ENCODE results near the gene SFT2D1.

SFT2D1 gene

DNA sequence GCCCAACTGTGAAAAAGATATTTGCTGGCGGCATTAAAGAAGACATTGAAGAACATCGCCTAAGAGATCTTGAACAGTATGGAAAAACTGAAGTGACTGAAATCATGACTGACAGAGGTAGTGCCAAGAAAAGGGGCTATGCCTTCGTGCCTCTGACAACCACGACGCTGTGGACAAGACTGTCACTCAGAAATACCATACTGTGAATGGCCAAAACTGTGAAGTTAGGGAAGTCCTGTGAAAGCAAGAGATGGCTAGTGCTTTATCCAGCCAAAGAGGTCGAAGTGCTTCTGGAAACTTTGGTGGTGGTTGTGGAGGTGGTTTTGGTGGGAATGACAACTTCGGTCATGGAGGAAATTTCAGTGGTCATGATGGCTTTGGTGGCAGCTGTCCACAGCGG is 7.5 kb downstream of the SFT2D1 start:
- no peak for DNase-seq (ENCODE audit: low read depth in 2 of 2)

GRCh38 chr6:166333172-166333995 is 9.0 kb downstream of the SFT2D1 start:
- no peak for DNase-seq (ENCODE audit: low read depth in 2 of 2)

- DNase-seq (ENCODE audit: low read depth in 2 of 2), result no peak
These were observed 10.6 kb downstream of the SFT2D1 start for GRCh38 chr6:166331503-166332415.

DNA sequence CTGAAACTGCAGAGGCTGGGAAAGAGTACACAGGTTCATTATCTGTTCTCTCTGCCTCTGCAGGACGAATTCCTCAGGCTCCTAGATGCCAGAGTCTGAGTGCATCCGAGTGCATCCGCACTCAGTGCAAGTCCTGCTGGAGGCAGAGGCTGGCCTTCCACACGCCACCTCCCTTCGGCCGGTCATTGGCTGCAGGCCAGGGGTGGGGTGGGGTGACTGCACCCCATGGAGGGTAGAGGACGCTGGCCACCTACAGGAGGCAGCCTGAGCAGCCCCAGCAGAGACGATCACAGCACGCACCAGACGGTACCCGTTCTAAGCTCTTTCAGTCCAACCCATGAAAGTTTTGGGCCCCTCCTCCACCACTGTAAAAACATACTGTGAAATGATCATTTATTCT is 11.7 kb downstream of the SFT2D1 start:
- DNase-seq (ENCODE audit: low read depth in 2 of 2), result no peak

GRCh38 chr6:166325383-166326042 is 16.8 kb downstream of the SFT2D1 start:
- no peak for DNase-seq (ENCODE audit: low read depth in 2 of 2)

DNA sequence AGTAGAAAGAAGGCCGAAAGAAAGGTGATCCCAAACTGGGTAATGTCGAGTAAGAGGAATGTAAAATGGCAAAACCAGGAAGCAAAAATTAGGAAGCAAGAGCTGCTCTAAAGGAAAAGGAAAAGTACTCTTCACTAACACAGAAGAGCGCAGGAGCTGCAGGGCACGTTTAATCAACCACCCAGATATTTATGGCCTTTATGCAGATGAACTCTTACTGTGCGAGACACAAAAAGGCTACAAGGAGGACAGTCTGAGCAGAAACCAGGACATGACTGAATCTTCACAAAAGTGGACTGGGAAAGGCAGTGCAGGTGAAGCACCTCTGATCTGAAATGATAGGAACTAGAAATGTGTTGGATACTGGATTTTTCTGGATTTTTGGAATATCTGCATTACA is 18.9 kb downstream of the SFT2D1 start:
- DNase-seq (ENCODE audit: low read depth in 2 of 2), result no peak

DNA sequence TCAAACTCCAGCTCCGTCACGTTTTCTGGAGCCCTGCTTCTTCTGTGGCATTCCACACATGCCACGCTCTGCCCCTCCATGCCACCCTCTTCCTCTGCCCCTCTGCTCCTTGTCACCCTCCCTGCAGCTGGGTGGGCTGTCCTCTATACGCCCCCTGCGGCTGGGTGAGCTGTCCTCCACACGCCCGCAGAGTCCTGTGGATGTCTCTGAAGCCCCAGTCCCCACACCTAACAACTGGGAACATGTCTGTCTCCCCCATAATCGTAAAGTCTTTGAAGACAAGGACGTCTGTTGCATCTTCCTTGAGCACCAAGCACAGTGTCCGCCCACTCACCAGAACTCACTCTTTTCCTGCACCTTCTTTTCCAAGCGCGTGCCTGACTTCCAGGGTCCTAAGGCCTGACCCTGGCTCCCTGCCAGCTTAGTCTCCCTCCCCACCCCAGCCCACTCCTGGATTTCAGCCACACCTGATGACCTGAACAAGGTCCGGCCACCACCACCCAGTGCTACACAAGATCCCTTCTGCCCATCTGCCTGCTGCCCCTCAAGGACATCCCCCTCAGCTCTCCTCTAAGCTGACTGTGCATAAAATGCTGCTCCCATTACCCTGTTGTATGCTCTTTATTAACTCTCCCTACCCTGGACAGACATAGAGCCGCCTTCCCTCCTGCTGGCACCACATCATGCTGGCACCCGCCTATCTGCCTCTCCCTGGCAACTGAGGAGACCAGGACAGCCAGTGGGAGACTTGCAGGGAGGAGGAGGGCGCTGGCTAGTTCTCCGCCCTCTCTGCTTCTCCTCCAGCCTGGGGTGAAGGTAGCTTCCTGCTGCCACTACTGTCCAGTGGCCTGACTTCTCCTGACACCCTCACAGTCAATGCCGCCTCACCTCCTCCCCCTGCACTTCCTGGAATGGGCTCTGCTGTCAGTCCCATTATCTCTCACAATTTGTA is 23.4 kb downstream of the SFT2D1 start:
- DNase-seq (ENCODE audit: low read depth in 2 of 2), result no peak

GRCh38 chr6:166318227-166318626 is 24.1 kb downstream of the SFT2D1 start:
- no peak for DNase-seq (ENCODE audit: low read depth in 2 of 2)

DNA sequence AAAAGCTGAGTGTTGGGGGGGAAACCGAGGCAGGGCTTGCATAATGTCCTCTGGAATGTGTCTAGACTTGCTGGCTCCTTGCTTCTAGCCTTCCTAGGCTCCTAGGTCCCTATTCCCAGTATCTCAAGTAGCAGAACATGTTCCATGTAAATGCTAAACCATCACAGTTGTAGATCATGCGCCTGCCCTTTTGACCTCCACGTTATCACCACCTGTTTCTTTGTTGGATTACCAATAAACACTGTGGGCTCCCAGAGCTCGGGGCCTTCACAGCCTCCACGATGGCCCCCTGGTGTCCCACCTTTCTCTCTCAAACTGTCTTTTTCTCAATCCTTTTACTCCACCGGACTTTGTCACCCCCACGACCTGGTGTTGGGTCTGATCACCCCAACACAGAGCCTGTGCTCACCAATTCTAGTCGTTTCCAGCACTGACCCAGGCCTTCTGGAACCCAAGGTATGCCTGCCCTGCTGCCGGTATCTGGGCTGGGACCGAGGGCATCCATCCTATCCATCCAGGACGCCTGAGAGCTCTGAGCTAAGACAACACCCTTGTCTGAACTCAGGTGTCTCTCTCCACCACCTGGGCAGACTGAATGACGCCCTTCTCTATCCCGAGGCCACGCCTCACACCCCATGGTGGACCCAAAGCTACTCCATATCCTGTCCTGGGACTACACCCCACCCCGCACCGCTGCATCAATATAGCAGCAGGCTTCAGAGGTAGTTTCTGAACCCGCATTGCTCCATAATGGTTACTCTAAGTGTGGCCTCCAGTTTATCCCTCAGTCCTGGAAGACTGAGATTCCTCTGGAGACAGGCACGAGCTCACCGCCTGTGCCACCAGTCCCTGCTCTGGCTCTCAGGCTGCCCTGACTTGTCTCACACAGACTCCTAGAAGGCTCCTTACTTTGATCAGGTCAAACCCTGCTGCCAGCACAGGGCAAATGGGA is 24.8 kb downstream of the SFT2D1 start:
- DNase-seq (ENCODE audit: low read depth in 2 of 2), result no peak

DNA sequence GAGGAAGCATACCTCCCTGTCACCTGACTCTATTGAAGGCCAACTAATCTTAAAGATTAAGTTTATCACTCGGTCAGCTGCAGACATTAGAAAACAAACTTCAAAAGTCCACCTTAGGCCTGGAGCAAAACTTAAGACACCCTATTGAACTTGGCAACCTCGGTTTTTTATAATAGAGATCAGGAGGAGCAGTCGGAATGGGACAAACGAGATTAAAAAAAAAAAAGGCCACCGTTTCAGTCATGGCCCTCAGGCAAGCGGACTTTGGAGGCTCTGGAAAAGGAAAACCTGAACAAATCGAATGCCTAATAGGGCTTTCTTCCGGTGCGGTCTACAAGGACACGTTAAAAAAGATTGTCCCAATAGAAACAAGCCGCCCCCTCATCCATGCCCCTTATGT is 26.9 kb downstream of the SFT2D1 start:
- DNase-seq (ENCODE audit: low read depth in 2 of 2), result no peak

- DNase-seq (ENCODE audit: low read depth in 2 of 2), result no peak
These were observed 27.9 kb downstream of the SFT2D1 start for GRCh38 chr6:166314454-166314853.

- peak in 1 of 2 donors; percentile 43 for DNase-seq (ENCODE audit: low read depth in 2 of 2)
These were observed 28.9 kb downstream of the SFT2D1 start for GRCh38 chr6:166313255-166314070.

DNA sequence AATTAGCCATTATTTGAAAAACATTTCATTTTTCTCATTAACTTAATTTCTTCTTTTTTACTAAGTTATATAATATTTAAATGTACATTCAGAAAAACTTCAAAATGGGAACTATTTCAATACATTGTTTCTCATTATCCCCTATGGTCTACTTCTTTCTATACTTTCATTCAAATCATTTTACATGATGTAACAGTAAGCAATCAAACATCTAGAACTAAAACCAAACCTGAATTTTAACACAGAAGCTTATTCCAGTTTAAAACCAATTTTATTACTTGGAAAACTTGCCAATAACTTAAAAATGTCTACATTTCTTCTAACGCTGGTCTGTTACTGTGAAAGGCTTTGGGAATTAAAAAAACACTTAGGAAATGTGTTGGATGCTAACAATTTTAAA is 29.5 kb downstream of the SFT2D1 start:
- no peak for DNase-seq (ENCODE audit: low read depth in 2 of 2)

DNA sequence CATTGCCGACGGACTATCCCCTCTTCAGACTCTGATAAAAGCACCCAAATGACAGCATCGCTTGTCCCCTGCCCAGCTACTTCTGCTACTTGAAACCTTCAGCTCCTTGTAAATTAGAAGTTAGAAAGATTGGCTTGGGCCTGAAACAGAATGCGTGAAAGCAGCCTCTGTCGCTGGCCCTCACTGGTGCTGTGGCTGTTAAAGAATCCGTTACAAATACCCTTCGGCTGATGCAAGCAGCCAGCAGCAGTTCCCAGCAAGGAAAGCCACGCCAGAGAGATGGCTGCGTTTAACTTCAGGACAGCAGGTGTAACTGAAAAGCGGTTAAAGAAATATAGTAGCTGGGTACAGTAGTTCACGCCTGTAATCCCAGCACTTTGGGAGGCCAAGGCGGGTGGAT is 31.7 kb downstream of the SFT2D1 start:
- no peak for DNase-seq (ENCODE audit: low read depth in 2 of 2)

- no peak for DNase-seq (ENCODE audit: low read depth in 2 of 2)
These were observed 32.4 kb downstream of the SFT2D1 start for GRCh38 chr6:166309977-166310376.

DNA sequence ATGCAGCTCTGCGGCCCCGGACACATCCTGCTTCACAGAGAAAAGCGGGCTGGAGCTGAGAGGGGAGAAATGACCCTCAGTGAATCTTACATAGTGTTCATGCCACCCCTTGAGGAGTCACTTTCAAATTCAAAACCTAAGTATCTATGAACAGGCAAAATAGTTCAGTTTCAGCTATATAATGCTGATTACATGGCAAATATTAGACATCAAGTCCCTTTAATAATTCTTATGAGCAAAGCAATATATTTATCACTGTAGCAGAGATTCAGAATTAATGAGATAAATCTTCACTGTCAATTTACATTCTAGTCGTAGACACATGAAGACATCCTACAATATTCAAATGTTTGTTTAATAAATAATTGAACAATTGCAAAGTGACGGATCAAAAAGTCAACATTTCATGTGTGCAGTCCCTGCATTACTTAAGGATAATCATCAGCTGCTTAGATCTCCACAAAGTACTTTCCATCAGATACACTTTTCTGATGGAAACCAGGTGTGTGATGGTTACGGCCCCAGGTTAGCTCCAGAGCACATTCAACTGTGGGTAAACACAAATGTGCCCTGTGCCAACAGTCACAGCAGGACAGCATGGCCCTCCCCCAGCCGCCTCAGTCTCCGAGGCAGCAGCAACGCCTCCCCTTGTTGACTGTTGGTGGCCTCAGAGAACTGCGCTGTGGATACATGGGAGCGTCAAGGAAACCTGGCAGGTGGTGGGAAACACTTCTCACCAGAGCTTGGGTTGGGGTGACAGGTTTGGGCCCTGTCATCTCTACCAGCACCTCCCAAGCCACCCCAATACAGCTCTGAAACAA is 33.4 kb downstream of the SFT2D1 start:
- DNase-seq (ENCODE audit: low read depth in 2 of 2), result no peak

DNA sequence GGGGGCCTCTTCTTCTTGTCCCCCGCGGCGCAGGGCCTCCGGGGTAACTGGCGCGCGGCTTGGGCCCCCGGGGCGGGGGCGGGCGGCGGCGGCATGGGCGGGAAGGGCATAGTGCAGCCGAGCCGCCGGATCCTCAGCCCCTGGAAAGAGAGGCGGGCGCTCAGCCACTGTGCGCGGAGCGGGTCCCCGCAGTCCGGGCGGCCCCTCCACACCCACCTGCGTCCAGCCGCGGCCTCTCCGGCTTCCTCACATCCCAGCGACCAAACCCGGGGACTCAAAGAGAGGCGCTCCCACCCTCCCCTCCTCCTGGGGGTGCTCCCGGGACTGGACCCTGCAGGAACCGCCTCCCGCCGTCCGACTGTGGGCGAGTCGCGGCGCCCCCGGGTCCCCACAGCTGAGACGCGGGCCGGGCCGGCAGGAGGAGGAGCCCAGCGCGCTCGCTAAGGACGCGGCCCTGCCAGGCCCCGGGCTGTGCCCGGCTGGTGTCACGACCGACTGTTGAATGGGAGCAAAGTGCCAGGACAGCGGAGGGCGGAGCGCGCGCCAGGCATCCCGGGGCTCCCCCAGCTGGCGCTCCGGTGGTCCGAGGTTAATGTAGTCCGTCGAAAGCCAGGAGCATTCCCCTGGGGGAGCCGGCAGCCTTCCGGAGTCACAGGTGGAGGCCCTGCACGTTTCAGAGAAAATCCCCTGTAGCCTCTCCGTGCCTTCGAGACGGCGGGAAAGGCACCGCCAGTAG is 34.1 kb downstream of the SFT2D1 start, which contains the start of gene PRR18:
Gene PRR18, minus strand, starts transcription at position 360 of the 736 bp plus-strand sequence. Its CDS starts 250 bp downstream, at position 110.
- no peak for DNase-seq (ENCODE audit: low read depth in 2 of 2)
